GM20000 (cell line): ENCODE data around the gene GCSAML.

Experiments
- DNase-seq: peaks from one replicate; pipeline ENCODE4 v3.0.0; 2012; ENCODE audit warnings: low spot score
- CTCF ChIP-seq: IDR thresholded peaks from 2 replicates; pipeline ENCODE4 v1.5.1; 2012; ENCODE audit warnings: mild to moderate bottlenecking, control low read depth; ENCODE audit errors: extremely low read depth, missing control alignments

Gene GCSAML

GRCh38 chr1:247540581-247540980, 8.4 kb upstream of the GCSAML start:
- no peak for DNase-seq
- TF ChIP-seq CTCF, result no peak

- DNase-seq, result no peak
- no peak for TF ChIP-seq CTCF
Measured at GRCh38 chr1:247542811-247543210, 6.1 kb upstream of the GCSAML start.

- TF ChIP-seq CTCF, result no peak
- no peak for DNase-seq
Measured at GRCh38 chr1:247548092-247548491, 842 bp upstream of the GCSAML start.

- TF ChIP-seq CTCF, result no peak
- no peak for DNase-seq
Measured at GRCh38 chr1:247551721-247552120, 2.8 kb downstream of the GCSAML start.

GRCh38 chr1:247552231-247552630, 3.3 kb downstream of the GCSAML start:
- TF ChIP-seq CTCF, result no peak
- DNase-seq, result no peak

GRCh38 chr1:247557926-247558674, 9.2 kb downstream of the GCSAML start:
- no peak for DNase-seq
- no peak for TF ChIP-seq CTCF

GRCh38 chr1:247561711-247562110, 12.8 kb downstream of the GCSAML start:
- TF ChIP-seq CTCF, result no peak
- DNase-seq, result no peak
